ENCODE results near the gene ZNF462.

Gene ZNF462

DNA sequence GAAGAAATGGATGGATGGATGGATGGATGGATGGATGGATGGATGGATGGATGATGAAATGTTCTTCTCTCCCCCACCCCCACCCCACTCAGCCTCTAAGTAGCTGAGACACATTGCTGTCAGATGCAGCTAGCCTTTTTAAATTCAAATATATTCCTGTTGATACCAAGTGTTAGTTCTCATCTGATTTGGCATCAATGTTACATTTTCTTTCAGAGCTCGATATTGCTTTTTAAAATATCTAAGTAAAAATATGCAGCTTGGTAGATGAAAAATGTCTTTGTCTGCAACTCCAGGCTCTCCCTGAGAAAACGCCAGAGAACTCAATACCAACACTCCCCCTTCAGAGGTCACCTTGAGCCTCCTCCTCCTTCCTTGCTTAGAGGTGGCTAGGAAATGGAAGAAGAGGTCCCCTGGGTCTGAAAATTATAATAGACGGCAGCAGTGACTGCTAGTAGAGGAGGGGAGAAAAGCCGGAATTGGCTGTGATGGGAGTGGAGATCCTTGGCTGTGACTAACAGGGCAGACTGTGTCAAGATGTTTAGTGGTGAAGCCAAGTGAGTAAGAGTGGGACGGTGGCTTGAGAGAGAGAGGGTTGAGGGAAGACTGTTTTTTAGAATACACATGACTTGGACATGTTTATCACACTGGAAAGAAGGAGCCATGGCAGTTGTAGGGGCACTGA is 156.0 kb downstream of the ZNF462 start:
- DNase-seq (ENCODE audit: extremely low read depth, low read depth) = peak; percentile 44
- TF ChIP-seq, protein P1, sequence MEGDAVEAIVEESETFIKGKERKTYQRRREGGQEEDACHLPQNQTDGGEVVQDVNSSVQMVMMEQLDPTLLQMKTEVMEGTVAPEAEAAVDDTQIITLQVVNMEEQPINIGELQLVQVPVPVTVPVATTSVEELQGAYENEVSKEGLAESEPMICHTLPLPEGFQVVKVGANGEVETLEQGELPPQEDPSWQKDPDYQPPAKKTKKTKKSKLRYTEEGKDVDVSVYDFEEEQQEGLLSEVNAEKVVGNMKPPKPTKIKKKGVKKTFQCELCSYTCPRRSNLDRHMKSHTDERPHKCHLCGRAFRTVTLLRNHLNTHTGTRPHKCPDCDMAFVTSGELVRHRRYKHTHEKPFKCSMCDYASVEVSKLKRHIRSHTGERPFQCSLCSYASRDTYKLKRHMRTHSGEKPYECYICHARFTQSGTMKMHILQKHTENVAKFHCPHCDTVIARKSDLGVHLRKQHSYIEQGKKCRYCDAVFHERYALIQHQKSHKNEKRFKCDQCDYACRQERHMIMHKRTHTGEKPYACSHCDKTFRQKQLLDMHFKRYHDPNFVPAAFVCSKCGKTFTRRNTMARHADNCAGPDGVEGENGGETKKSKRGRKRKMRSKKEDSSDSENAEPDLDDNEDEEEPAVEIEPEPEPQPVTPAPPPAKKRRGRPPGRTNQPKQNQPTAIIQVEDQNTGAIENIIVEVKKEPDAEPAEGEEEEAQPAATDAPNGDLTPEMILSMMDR (IDR thresholded peaks at IDR 0.05; ENCODE audit: low read depth, low read length, missing control alignments) = no peak
- H3K4me3 ChIP-seq (replicated peaks; ENCODE audit: low read depth, low read length) = no peak overlapping the region

DNA sequence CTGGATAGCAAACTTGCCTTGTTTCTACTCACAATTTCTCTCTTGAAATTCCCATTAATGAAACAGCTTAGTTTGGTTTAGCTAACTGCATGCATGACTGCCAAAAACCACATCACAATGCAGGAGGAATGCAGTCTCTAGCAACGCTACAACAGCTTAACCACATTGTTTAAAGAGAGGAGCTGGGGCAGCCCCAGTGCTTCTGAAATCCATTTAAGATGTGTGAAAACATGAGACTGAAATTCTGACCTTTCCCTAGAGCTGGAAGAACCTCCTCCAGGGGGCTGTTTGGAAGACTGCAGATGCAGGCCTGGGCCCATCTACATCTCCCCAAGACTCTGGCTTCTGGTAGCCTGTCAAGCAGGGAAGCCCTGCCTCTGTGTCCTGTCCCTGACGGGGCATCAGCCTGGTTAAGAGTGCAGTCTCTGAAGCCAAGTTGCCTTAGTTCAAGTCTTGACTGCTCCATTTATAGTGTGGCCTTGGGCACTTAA is 157.1 kb downstream of the ZNF462 start:
- TF ChIP-seq, protein P1 (IDR thresholded peaks at IDR 0.05; ENCODE audit: low read depth, low read length, missing control alignments) = no peak
- no peak overlapping the region for H3K4me3 ChIP-seq (replicated peaks; ENCODE audit: low read depth, low read length)
- peak; percentile 82 for DNase-seq (ENCODE audit: extremely low read depth, low read depth)

DNA sequence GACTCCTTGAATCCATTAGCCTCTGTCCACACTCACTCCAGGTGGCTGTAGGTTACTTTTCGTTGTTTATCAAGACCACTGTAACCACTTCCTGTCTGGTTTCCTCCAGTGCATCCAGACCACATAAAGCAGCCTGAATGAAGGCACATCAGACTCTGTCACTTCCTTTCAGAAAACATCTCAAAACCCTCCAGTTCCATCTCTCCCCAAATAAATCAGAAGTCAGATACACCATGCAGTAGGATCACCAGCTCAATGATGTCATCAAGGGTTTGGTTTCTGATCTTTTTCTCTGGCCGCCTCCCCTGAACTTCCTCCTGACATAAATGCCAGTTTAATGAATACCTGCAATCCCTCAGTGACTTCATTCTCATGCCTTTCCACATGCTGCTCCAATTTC is 161.2 kb downstream of the ZNF462 start:
- no peak for DNase-seq (ENCODE audit: extremely low read depth, low read depth)
- H3K4me3 ChIP-seq (replicated peaks; ENCODE audit: low read depth, low read length) = no peak overlapping the region
- TF ChIP-seq, protein P1 (IDR thresholded peaks at IDR 0.05; ENCODE audit: low read depth, low read length, missing control alignments) = no peak

DNA sequence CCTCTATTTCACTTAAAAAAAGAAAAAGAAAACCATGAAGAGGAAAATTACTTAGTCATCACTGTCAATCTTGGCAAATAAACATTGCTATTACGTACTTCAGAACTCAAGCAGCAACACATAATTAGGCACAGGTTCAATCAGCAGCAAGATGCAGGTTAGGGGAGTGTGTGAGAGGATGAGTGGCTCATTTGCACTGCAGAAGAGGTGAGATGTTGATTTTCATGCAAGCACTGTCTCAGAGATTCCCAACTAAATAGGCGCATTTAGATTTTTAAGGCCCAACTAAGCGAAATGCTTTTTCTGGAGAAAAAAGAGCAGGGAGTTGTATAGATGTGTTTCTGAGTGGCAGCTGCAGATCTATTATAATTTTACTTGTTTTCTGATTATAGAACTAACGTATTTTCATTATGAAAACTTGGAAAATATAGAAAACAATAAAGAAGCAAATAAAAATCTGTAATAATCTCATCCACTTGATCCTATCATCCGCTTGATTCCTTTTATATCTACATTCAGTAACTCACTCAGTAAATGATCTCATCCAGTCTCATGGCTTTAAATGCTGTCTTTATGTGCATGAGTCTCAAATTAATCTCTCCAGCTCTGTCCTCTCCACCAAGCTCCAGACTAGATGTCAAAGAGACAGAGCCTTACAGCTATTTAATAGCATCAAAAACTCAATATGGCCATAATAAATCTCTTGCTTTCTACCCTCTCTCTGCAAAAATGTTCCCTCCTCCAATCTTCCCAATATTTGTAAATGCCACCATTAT is 162.5 kb downstream of the ZNF462 start:
- TF ChIP-seq, protein P1 (IDR thresholded peaks at IDR 0.05; ENCODE audit: low read depth, low read length, missing control alignments) = no peak
- no peak for DNase-seq (ENCODE audit: extremely low read depth, low read depth)
- H3K4me3 ChIP-seq (replicated peaks; ENCODE audit: low read depth, low read length) = no peak overlapping the region

DNA sequence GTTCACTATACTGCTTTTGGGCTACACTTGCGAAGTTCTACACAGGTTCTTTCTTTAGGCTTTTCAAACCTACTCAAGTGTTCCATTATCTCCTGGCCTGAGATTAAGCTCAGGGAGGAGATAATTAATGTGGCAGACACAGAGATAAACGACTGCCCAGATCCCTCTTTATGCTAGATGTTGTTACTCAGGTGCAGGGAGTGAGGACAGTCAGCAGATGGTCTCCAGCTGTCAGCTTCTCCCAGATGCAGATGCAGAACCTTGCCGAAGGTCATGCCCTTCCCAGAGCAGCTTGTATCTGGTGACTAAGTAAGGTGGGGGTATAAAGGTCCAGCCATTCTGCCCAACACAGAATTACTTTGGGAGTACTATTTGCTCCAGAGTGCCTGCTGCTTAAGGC is 166.2 kb downstream of the ZNF462 start:
- no peak overlapping the region for H3K4me3 ChIP-seq (replicated peaks; ENCODE audit: low read depth, low read length)
- TF ChIP-seq, protein P1 (IDR thresholded peaks at IDR 0.05; ENCODE audit: low read depth, low read length, missing control alignments) = no peak
- DNase-seq (ENCODE audit: extremely low read depth, low read depth) = no peak

DNA sequence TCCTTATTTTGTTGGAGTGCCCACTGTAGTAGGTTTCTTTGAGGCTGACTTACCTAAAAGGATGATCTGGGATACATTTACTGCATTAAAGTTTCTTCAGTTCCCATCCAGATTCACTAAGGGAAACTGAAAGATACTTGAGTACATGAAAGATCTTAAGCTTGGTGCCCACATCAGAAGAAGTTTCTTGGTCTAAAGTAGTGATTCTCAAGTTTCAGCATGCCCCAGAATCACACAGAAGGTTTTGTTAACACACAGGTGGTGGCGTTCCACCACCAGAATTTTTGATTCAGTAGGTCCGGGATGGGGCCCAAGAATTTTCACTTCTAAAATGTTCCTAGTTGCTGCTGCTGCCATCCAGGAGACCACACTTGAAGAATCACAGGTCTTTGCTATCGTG is 171.0 kb downstream of the ZNF462 start:
- DNase-seq (ENCODE audit: extremely low read depth, low read depth) = no peak
- TF ChIP-seq, protein P1 (IDR thresholded peaks at IDR 0.05; ENCODE audit: low read depth, low read length, missing control alignments) = no peak
- no peak overlapping the region for H3K4me3 ChIP-seq (replicated peaks; ENCODE audit: low read depth, low read length)

Measured in HFF-Myc (cell line).